ENCODE results near the gene PDAP1. TPM values are rescaled to one million over a fixed set of nuclear protein-coding genes. Genes with fewer than 3 reads are reported as not detected.
A peak's percentile ranks its signal among the peaks of the same experiment; 100 is the strongest.

The PDAP1 gene
- total and polyA plus RNA-seq, 2 of the 13 experiments (the other 11 are each of a cell fraction or from before 2014, with no cell fraction given): 13.0 to 100 TPM

DNA sequence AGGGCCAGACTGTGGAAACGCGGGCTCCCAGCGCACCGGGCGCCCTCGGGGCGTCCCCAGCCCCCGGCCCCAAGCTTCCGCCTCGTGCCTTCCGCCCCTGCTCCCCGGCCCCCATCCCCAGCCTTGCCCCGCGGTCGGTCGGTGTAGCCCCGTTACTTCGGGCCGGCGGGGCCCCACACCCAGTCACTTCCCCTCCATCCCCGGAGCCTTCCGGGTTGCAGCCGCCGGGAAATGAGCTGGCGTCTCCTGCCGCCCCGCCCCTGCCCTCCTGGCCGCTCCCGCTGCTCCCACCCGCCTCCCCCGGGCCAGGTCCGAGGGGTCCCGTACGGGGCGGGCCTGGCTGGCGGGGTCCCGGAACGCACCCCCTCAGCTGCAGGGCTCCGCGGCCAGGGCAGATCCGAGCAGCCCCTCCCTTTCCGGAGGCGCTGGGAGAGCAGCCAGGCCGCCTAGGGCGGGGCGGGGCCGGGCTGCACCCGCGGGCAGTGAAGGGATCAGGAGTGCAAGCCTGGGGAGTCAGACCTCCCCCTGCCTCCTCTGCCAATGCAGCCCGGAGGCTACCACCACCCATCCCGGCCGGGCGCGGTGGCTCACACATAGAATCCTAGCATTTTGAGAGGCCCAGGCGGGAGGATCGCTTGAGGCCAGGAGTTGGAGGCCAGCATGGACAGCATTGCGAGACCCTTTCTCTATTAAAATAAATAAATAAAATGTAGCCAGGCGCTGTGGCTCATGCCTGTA is 33.2 kb downstream of the PDAP1 start (continued):
- no peak for TF ChIP-seq GATAD2A (CRISPR knock-in tag; IDR thresholded peaks at IDR 0.05)
- TF ChIP-seq ZNF839 (CRISPR knock-in tag; IDR thresholded peaks at IDR 0.05; ENCODE audit: borderline replicate concordance): no peak
- TF ChIP-seq ZSCAN25 (CRISPR knock-in tag; IDR thresholded peaks at IDR 0.05): peak; percentile 51; the same call in 1 of the 2 replicates
- TF ChIP-seq MEF2D (CRISPR knock-in tag; IDR thresholded peaks at IDR 0.05): no peak
- TF ChIP-seq, protein P1, sequence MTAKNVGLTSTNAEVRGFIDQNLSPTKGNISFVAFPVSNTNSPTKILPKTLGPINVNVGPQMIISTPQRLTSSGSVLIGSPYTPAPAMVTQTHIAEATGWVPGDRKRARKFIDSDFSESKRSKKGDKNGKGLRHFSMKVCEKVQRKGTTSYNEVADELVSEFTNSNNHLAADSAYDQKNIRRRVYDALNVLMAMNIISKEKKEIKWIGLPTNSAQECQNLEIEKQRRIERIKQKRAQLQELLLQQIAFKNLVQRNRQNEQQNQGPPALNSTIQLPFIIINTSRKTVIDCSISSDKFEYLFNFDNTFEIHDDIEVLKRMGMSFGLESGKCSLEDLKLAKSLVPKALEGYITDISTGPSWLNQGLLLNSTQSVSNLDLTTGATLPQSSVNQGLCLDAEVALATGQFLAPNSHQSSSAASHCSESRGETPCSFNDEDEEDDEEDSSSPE (CRISPR knock-in tag; IDR thresholded peaks at IDR 0.05): peak; percentile 40; the same call in 1 of the 2 replicates
- TF ChIP-seq ZNF644 (CRISPR knock-in tag; IDR thresholded peaks at IDR 0.05; ENCODE audit: low read depth): no peak
- peak; percentile 30; the same call in 1 of the 2 replicates for TF ChIP-seq DMAP1 (CRISPR knock-in tag; IDR thresholded peaks at IDR 0.05)
- peak; percentile 56; the same call in 1 of the 2 replicates for TF ChIP-seq ZNF558 (CRISPR knock-in tag; IDR thresholded peaks at IDR 0.05; ENCODE audit: borderline replicate concordance)
- 0 out of 2 replicates have a peak, but pooled peaks have one; percentile 59 for TF ChIP-seq TBX2 (CRISPR knock-in tag; IDR thresholded peaks at IDR 0.05; ENCODE audit: borderline replicate concordance)
- TF ChIP-seq, protein P2, sequence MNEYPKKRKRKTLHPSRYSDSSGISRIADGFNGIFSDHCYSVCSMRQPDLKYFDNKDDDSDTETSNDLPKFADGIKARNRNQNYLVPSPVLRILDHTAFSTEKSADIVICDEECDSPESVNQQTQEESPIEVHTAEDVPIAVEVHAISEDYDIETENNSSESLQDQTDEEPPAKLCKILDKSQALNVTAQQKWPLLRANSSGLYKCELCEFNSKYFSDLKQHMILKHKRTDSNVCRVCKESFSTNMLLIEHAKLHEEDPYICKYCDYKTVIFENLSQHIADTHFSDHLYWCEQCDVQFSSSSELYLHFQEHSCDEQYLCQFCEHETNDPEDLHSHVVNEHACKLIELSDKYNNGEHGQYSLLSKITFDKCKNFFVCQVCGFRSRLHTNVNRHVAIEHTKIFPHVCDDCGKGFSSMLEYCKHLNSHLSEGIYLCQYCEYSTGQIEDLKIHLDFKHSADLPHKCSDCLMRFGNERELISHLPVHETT (CRISPR knock-in tag; conservative IDR thresholded peaks at IDR 0.05): 0 out of 2 replicates have a peak, but pooled peaks have one; percentile 66
- no peak; the same call in 1 of the 2 replicates for TF ChIP-seq ZNF329 (CRISPR knock-in tag; IDR thresholded peaks at IDR 0.05; ENCODE audit: low read depth)
- TF ChIP-seq ZNF510 (CRISPR knock-in tag; IDR thresholded peaks at IDR 0.05; ENCODE audit: low read depth): no peak
- no peak for TF ChIP-seq STAG1 (CRISPR knock-in tag; IDR thresholded peaks at IDR 0.05)
- TF ChIP-seq SALL1 (CRISPR knock-in tag; IDR thresholded peaks at IDR 0.05): peak; percentile 35; the same call in 1 of the 2 replicates
- TF ChIP-seq SSRP1 (CRISPR knock-in tag; IDR thresholded peaks at IDR 0.05): no peak
- TF ChIP-seq ZNF350 (CRISPR knock-in tag; IDR thresholded peaks at IDR 0.05; ENCODE audit: borderline replicate concordance, low read depth): no peak
- 0 out of 2 replicates have a peak, but pooled peaks have one; percentile 13 for TF ChIP-seq HOXA3 (CRISPR knock-in tag; IDR thresholded peaks at IDR 0.05)
- TF ChIP-seq ZNF674 (CRISPR knock-in tag; IDR thresholded peaks at IDR 0.05; ENCODE audit: low read depth): no peak
- TF ChIP-seq, protein P3, sequence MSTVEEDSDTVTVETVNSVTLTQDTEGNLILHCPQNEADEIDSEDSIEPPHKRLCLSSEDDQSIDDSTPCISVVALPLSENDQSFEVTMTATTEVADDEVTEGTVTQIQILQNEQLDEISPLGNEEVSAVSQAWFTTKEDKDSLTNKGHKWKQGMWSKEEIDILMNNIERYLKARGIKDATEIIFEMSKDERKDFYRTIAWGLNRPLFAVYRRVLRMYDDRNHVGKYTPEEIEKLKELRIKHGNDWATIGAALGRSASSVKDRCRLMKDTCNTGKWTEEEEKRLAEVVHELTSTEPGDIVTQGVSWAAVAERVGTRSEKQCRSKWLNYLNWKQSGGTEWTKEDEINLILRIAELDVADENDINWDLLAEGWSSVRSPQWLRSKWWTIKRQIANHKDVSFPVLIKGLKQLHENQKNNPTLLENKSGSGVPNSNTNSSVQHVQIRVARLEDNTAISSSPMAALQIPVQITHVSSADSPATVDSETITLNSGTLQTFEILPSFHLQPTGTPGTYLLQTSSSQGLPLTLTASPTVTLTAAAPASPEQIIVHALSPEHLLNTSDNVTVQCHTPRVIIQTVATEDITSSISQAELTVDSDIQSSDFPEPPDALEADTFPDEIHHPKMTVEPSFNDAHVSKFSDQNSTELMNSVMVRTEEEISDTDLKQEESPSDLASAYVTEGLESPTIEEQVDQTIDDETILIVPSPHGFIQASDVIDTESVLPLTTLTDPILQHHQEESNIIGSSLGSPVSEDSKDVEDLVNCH (CRISPR knock-in tag; IDR thresholded peaks at IDR 0.05): no peak
- TF ChIP-seq FOXK1 (CRISPR knock-in tag; IDR thresholded peaks at IDR 0.05; ENCODE audit: borderline replicate concordance, low read depth): no peak
- TF ChIP-seq HNRNPL (IDR thresholded peaks at IDR 0.05; ENCODE audit: low read depth, low read length): 0 out of 2 replicates have a peak, but pooled peaks have one; percentile 47
- TF ChIP-seq, protein P4, sequence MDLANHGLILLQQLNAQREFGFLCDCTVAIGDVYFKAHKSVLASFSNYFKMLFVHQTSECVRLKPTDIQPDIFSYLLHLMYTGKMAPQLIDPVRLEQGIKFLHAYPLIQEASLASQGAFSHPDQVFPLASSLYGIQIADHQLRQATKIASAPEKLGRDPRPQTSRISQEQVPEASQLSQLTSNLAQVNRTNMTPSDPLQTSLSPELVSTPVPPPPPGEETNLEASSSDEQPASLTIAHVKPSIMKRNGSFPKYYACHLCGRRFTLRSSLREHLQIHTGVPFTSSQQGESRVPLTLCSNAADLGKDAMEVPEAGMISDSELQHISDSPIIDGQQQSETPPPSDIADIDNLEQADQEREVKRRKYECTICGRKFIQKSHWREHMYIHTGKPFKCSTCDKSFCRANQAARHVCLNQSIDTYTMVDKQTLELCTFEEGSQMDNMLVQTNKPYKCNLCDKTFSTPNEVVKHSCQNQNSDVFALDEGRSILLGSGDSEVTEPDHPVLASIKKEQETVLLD (CRISPR knock-in tag; IDR thresholded peaks at IDR 0.05; ENCODE audit: low read depth): peak; percentile 83
- TF ChIP-seq ZFP41 (CRISPR knock-in tag; IDR thresholded peaks at IDR 0.05; ENCODE audit: borderline replicate concordance): 0 out of 2 replicates have a peak, but pooled peaks have one; percentile 26
- TF ChIP-seq YEATS4 (CRISPR knock-in tag; IDR thresholded peaks at IDR 0.05; ENCODE audit: borderline replicate concordance): peak; percentile 46; the same call in 1 of the 2 replicates
- TF ChIP-seq KLF16 (CRISPR knock-in tag; IDR thresholded peaks at IDR 0.05): peak in 1 of 2 experiments; percentile 52; a peak in 1 of 4 replicates
